Activated CD8-positive, alpha-beta T cell treated with anti-CD3 and anti-CD28 coated beads for 36 hours (primary cell): ENCODE data around the gene TMEM165. TPM values are rescaled to one million over a fixed set of nuclear protein-coding genes. Genes with fewer than 3 reads are reported as not detected.

Experiments
- ATAC-seq: fragments of 200-7000 bp; cut with Tn5 transposase; one replicate; pipeline ENCODE4 v1.10.0; 2021; ENCODE audit warnings: mild to moderate bottlenecking, moderate library complexity
- CTCF ChIA-PET: fragments of 350-600 bp; sonication (Branson Sonifier 250); formaldehyde crosslinking; loops from one replicate; lab custom pipeline; 2021; ENCODE audit warnings: antibody characterized with exemption; lab: Charles Lee
- POLR2A ChIA-PET: fragments of 350-600 bp; sonication (Branson Sonifier 250); formaldehyde crosslinking; loops from one replicate; lab custom pipeline; 2021; ENCODE audit warnings: antibody characterized with exemption; lab: Charles Lee
- DNase-seq: peaks from one replicate; pipeline ENCODE4 v3.0.0-alpha.2; 2020
- H3K27ac Mint-ChIP-seq: one replicate; pipeline ENCODE4 v1.8.0; 2021; ENCODE audit warnings: mild to moderate bottlenecking, mixed read lengths
- H3K27me3 Mint-ChIP-seq: one replicate; pipeline ENCODE4 v1.8.0; 2021; ENCODE audit warnings: mixed read lengths
- H3K36me3 Mint-ChIP-seq: one replicate; pipeline ENCODE4 v1.8.0; 2021; ENCODE audit warnings: low read depth, mixed read lengths
- H3K4me1 Mint-ChIP-seq: one replicate; pipeline ENCODE4 v1.8.0; 2021; ENCODE audit warnings: low read depth, mixed read lengths
- H3K4me3 Mint-ChIP-seq: one replicate; pipeline ENCODE4 v1.8.0; 2021; ENCODE audit warnings: mild to moderate bottlenecking, moderate library complexity, mixed read lengths
- H3K9me3 Mint-ChIP-seq: one replicate; pipeline ENCODE4 v1.8.0; 2021; ENCODE audit warnings: mixed read lengths
- intact Hi-C: fragments of 100-400 bp; cut with micrococcal nuclease; formaldehyde crosslinking; loops from one replicate; pipeline ENCODE4 v1.10.0; 2022
- total RNA-seq, 2 experiments: library from RNA; stranded (reverse); gene quantifications; one replicate each; pipeline ENCODE4 v1.2.3, GENCODE V29; 2021
- TF ChIP-seq, protein P1 (sequence below): fragments of 200-600 bp; IDR thresholded peaks from one replicate; pipeline ENCODE4 v1.8.0; 2022; ENCODE audit warnings: antibody characterized with exemption, mild to moderate bottlenecking

TMEM165 gene
- total RNA-seq, 2 experiments from 2014 or later: 46.6 to 46.9 TPM

DNA sequence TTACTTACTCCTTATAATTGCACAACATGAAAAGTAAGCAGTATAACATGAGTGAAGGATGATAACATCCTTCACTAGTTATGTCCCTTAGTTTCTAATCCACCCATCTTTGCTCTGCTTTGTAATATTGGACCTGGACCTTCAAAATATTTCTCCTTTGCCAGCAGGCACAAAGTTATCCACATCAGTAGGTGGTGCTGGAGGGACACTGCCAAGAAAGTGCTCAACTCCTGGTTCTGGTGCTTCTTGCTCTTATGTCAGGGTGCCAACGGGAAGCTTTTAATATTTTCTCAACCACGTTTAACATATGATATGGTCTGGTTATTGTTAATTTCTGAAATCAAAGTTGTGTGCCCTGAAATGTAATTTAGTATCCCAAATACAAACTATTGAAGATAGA is 49.1 kb downstream of the TMEM165 start:
- TF ChIP-seq, protein P1, sequence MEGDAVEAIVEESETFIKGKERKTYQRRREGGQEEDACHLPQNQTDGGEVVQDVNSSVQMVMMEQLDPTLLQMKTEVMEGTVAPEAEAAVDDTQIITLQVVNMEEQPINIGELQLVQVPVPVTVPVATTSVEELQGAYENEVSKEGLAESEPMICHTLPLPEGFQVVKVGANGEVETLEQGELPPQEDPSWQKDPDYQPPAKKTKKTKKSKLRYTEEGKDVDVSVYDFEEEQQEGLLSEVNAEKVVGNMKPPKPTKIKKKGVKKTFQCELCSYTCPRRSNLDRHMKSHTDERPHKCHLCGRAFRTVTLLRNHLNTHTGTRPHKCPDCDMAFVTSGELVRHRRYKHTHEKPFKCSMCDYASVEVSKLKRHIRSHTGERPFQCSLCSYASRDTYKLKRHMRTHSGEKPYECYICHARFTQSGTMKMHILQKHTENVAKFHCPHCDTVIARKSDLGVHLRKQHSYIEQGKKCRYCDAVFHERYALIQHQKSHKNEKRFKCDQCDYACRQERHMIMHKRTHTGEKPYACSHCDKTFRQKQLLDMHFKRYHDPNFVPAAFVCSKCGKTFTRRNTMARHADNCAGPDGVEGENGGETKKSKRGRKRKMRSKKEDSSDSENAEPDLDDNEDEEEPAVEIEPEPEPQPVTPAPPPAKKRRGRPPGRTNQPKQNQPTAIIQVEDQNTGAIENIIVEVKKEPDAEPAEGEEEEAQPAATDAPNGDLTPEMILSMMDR: no peak
- peak; percentile 11 for DNase-seq
- Mint-ChIP-seq H3K36me3 (peaks cover 19% of the 10 kb centered on the region), H3K9me3 (no peaks in the 10 kb centered on the region), H3K4me1 (peaks cover 13% of the 10 kb centered on the region), H3K27me3 (no peaks in the 10 kb centered on the region), H3K27ac (no peak overlapping the region), H3K4me3 (no peak overlapping the region)
- ChIA-PET CTCF (interaction anchor here (0.6 to 2.3 kb wide), 5 partner anchors 10 to 132 kb away, joined by 3 to 5 read pairs (median 4); no protein-coding TSS in a partner anchor), POLR2A (no interaction called here)
- no peak for ATAC-seq
- intact Hi-C loops: no loop called here

DNA sequence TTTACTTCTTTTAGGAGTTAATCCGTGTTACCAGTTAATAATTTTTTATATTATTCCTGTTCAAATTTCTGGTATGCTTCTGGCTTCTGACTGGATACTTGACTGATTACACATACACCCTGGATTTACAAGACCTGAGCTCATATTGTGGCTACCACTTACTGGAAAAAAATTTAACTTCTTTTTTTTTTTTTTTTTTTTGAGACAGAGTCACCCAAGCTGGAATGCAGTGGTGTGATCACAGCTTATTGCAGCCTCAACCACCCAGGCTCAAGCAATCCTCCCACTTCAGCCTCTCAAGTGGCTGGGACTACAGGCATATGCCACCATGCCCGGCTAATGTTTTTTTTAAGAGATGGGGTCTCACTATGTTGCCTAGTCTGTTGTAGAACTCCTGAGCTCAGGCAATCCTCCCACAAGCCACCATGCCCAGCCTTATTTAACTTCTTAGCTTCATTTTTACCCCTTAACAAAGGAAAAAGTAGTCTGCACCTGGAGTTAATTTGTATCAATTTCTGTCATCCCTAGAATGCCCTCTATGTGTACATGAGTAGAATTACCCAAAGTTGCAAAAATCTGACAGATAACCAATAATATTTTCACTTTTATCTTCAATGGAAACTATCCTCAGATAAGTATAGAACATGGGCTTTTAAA is 50.3 kb downstream of the TMEM165 start:
- ATAC-seq (no peak), DNase-seq (no peak)
- H3K4me1 Mint-ChIP-seq: peaks cover 13% of the 10 kb centered on the region
- intact Hi-C loops: no loop called here
- H3K36me3 Mint-ChIP-seq: peaks cover 17% of the 10 kb centered on the region
- POLR2A ChIA-PET: interaction anchor here (1.4 kb wide), 1 partner anchor 99 kb away, joined by 4 read pairs; no protein-coding TSS in a partner anchor
- CTCF ChIA-PET: interaction anchor here (0.7 to 2.3 kb wide), 5 partner anchors 8 to 134 kb away, joined by 3 to 5 read pairs (median 4); no protein-coding TSS in a partner anchor
- TF ChIP-seq, protein P1: no peak
- no peak overlapping the region for H3K4me3 Mint-ChIP-seq
- no peaks in the 10 kb centered on the region for H3K9me3 Mint-ChIP-seq
- no peaks in the 10 kb centered on the region for H3K27me3 Mint-ChIP-seq
- no peak overlapping the region for H3K27ac Mint-ChIP-seq

DNA sequence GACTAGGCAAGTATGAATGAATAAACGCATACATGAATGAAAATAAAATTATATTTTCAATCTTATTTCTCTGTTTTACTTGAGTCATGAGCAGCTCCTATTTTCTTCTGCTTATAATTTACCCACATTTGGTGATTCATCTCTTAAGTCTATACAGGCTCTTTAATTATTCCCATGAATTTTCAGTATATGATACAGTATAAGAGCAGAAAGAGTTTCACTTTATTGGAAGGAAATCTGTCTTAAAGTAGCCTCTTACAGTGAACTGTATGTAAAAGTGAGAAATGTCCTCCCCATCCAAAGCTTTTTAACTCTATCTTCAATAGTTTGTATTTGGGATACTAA is 50.8 kb downstream of the TMEM165 start:
- Mint-ChIP-seq H3K27me3 (no peaks in the 10 kb centered on the region), H3K4me3 (no peak overlapping the region), H3K36me3 (peaks cover 16% of the 10 kb centered on the region), H3K27ac (no peak overlapping the region), H3K9me3 (no peaks in the 10 kb centered on the region), H3K4me1 (peaks cover 13% of the 10 kb centered on the region)
- ATAC-seq: no peak
- CTCF ChIA-PET: interaction anchor here (1.4 kb wide), 1 partner anchor 9 kb away, joined by 4 read pairs; no protein-coding TSS in a partner anchor
- DNase-seq: no peak
- TF ChIP-seq, protein P1: no peak
- POLR2A ChIA-PET: interaction anchor here (1.4 kb wide), 1 partner anchor 100 kb away, joined by 4 read pairs; no protein-coding TSS in a partner anchor
- intact Hi-C loops: no loop called here

DNA sequence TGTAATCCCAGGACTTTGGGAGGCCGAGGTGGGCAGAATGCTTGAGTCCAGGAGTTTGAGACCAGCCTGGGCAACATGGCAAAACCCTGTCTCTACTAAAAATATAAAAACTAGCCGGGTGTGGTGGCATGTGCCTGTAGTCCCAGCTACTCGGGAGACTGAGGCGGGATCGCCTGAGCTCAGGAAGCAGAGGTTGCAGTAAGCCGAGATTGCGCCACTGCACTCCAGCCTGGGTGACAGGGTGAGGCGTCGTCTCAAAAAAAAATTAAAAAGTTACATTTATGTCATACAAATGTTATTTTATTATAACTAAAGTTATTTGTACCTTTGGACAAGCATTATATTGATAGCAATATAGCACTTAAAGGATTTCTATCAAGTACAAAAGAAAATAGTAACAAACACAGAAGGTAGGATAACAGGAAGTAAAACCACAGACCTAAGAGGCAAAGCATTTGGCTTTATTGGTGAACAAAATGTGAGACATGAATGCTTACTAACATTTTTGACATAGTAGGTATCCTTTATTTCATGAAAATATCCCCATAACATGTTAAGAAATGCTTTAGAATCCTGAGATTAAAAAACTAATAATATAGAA is 51.5 kb downstream of the TMEM165 start:
- TF ChIP-seq, protein P1: no peak
- H3K4me1 Mint-ChIP-seq: peaks cover 13% of the 10 kb centered on the region
- POLR2A ChIA-PET: interaction anchor here (1.4 kb wide), 1 partner anchor 100 kb away, joined by 4 read pairs; no protein-coding TSS in a partner anchor
- H3K9me3 Mint-ChIP-seq: no peaks in the 10 kb centered on the region
- H3K36me3 Mint-ChIP-seq: peaks cover 18% of the 10 kb centered on the region
- H3K4me3 Mint-ChIP-seq: no peak overlapping the region
- DNase-seq (no peak), ATAC-seq (no peak)
- CTCF ChIA-PET: interaction anchor here (1.0 to 1.4 kb wide), 2 partner anchors 10 to 99 kb away, joined by 3 to 4 read pairs; no protein-coding TSS in a partner anchor
- intact Hi-C loops: no loop called here
- H3K27ac Mint-ChIP-seq: no peak overlapping the region
- no peaks in the 10 kb centered on the region for H3K27me3 Mint-ChIP-seq

DNA sequence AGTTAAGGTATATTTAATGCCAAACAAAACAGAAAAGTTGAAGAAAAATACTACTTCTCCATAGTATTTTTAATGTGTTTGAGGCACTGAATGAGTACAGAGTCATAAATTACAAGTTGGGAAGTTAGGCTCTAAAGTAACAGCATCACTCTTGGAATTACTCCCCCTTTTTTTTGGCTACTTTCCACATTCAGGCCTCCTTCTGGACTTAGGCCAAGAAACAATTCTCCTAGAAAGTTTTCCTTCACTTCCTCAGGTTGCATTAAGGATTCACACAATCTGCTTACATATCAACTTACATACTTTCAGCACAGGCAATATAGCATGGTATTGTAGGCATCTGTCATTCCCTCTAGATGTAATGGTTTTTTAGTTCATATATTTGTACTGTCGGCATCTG is 52.1 kb downstream of the TMEM165 start:
- no peaks in the 10 kb centered on the region for H3K9me3 Mint-ChIP-seq
- peaks cover 9% of the 10 kb centered on the region for H3K4me1 Mint-ChIP-seq
- ChIA-PET CTCF (interaction anchor here (1.0 kb wide), 1 partner anchor 98 kb away, joined by 3 read pairs; no protein-coding TSS in a partner anchor), POLR2A (no interaction called here)
- H3K27me3 Mint-ChIP-seq: no peaks in the 10 kb centered on the region
- H3K27ac Mint-ChIP-seq: peak overlapping the region; percentile 12
- intact Hi-C loops: no loop called here
- TF ChIP-seq, protein P1: no peak
- no peak overlapping the region for H3K4me3 Mint-ChIP-seq
- H3K36me3 Mint-ChIP-seq: peaks cover 18% of the 10 kb centered on the region
- no peak for ATAC-seq
- DNase-seq: no peak
